Measurements from ENCODE around the gene KCND3.

The KCND3 gene

GRCh38 chr1:111878091-111878490, 111.4 kb downstream of the KCND3 start:
- DNase-seq: no peak

GRCh38 chr1:111876631-111877030, 112.8 kb downstream of the KCND3 start:
- no peak for DNase-seq

- DNase-seq: no peak
Observed at GRCh38 chr1:111875640-111876039, 113.8 kb downstream of the KCND3 start.

GRCh38 chr1:111873460-111874030, 115.9 kb downstream of the KCND3 start:
- DNase-seq: no peak

- no peak for DNase-seq
Observed at GRCh38 chr1:111870181-111870580, 119.3 kb downstream of the KCND3 start.

- DNase-seq: no peak
Observed at GRCh38 chr1:111867868-111868440, 121.5 kb downstream of the KCND3 start.

- no peak for DNase-seq
Observed at GRCh38 chr1:111864862-111865261, 124.6 kb downstream of the KCND3 start.

GRCh38 chr1:111863401-111863800, 126.1 kb downstream of the KCND3 start:
- DNase-seq: no peak

GRCh38 chr1:111862599-111862998, 126.9 kb downstream of the KCND3 start:
- DNase-seq: no peak

- DNase-seq: no peak
Observed at GRCh38 chr1:111861523-111861922, 127.9 kb downstream of the KCND3 start.

GRCh38 chr1:111857194-111857651, 132.2 kb downstream of the KCND3 start:
- DNase-seq: no peak

- no peak for DNase-seq
Observed at GRCh38 chr1:111856411-111857185, 132.9 kb downstream of the KCND3 start.

- DNase-seq: no peak
Observed at GRCh38 chr1:111855260-111855659, 134.2 kb downstream of the KCND3 start.

- no peak for DNase-seq
Observed at GRCh38 chr1:111852261-111852721, 137.2 kb downstream of the KCND3 start.

- DNase-seq: no peak
Observed at GRCh38 chr1:111851552-111851951, 137.9 kb downstream of the KCND3 start.

- DNase-seq: no peak
Observed at GRCh38 chr1:111850109-111850508, 139.4 kb downstream of the KCND3 start.

- no peak for DNase-seq
Observed at GRCh38 chr1:111848852-111849545, 140.5 kb downstream of the KCND3 start.

- no peak for DNase-seq
Observed at GRCh38 chr1:111847466-111847865, 142.0 kb downstream of the KCND3 start.

- no peak for DNase-seq
Observed at GRCh38 chr1:111846842-111847241, 142.6 kb downstream of the KCND3 start.

GRCh38 chr1:111843177-111843576, 146.3 kb downstream of the KCND3 start:
- DNase-seq: no peak

GRCh38 chr1:111842411-111842810, 147.1 kb downstream of the KCND3 start:
- DNase-seq: no peak

GRCh38 chr1:111841746-111842145, 147.7 kb downstream of the KCND3 start:
- DNase-seq: no peak

GRCh38 chr1:111841189-111841588, 148.3 kb downstream of the KCND3 start:
- DNase-seq: no peak

- no peak for DNase-seq
Observed at GRCh38 chr1:111837393-111837792, 152.1 kb downstream of the KCND3 start.
